H1 (cell line): ENCODE data around the gene SVIL. TPM values are rescaled to one million over a fixed set of nuclear protein-coding genes. Genes with fewer than 3 reads are reported as not detected.

ENCODE experiments used
- SIX5 ChIP-seq: IDR thresholded peaks from 2 replicates; pipeline ENCODE4 v1.6.1; 2011; ENCODE audit warnings: mild to moderate bottlenecking, low read depth, low read length
- TAF1 ChIP-seq: IDR thresholded peaks from 2 replicates; pipeline ENCODE4 v1.6.1; 2011; ENCODE audit warnings: mild to moderate bottlenecking, low read depth, low read length
- polyA plus RNA-seq, 7 experiments: library from polyadenylated mRNA; depleted of rRNA in 3 of 7; stranded (reverse) in 5 of 7; unstranded in 2 of 7; fragments of >200 nt in 5 of 7; fragments of 200-250 nt in 2 of 7; gene quantifications; 1 replicate in 5 of 7; 2 replicates in 1 of 7; 4 replicates in 1 of 7; pipeline versions ENCODE4 v1.2.1 to v1.2.3, GENCODE V29; 2011 to 2013; ENCODE audit warnings: missing spikeins in 2 of 7, mixed read lengths in 2 of 7
- total RNA-seq: library from RNA; stranded (reverse); fragmentation: NEBNext Ultra II Directional; extraction: Animal tissue kit (Norgen Biotek cat#: 25700); gene quantifications from 2 replicates; pipeline ENCODE4 v1.2.1, GENCODE V29; 2021
- TF ChIP-seq, protein P1 (sequence below): IDR thresholded peaks from 2 replicates; pipeline ENCODE4 v1.6.1; 2012; ENCODE audit warnings: inconsistent platforms

Gene SVIL
- total and polyA plus RNA-seq, 2 of the 8 experiments (the other 6 are each of a cell fraction or from before 2014, with no cell fraction given) = 4.7 to 15.4 TPM

DNA sequence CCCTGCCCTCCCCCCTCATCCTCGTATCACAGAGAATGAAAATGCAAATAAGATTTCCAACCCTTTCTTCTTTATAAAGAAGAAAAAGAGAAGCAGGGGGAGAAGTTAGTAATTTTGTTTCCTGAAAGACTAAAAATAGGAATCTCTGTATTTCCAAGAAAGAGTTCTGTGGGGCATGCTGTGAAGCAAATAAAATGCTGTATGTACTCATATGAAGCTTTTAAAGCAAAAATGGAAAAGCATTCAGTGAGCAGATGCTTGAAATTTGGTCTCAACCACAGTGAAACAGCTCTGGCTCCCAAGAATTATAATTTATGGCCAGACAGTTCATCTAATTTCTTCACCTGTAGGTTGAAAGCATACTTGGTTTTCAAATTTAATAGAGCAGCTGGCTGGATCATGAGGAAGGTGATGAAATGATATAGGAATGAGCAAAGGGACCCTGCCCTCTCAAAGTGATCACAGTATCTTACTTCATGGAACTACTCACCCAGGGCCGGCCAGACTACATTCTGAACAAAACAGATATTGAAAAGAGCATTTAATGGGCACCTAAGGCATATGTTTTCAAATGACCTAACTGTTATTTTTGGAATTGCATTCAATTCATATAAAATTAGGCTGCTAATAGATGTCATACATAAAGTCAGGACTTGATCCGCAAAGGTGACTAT is 31.4 kb downstream of the SVIL start (continued):
- no peak for TF ChIP-seq SIX5
- TF ChIP-seq, protein P1, sequence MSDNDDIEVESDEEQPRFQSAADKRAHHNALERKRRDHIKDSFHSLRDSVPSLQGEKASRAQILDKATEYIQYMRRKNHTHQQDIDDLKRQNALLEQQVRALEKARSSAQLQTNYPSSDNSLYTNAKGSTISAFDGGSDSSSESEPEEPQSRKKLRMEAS = no peak
- no peak for TF ChIP-seq TAF1
